ENCODE results near the gene MED28. TPM values are rescaled to one million over a fixed set of nuclear protein-coding genes. Genes with fewer than 3 reads are reported as not detected.
A peak's percentile ranks its signal among the peaks of the same experiment; 100 is the strongest.

MED28 gene
- total and polyA plus RNA-seq, 11 donors: 4.4 to 22.1 (median 15.0) TPM

- ATAC-seq: peak; percentile 62 to 76 (median 70)
- TF ChIP-seq CTCF (IDR thresholded peaks at IDR 0.05) (no peak), POLR2A (IDR thresholded peaks at IDR 0.05) (no peak)
- Histone ChIP-seq H3K27ac (peak overlapping the region; percentile 65 to 92 (median 82)), H3K36me3 (peaks cover 0 to 28% (median 6%) of the 10 kb centered on the region in 9 donors), H3K27me3 (no peaks in the 10 kb centered on the region), H3K4me1 (peaks cover 10 to 45% (median 30%) of the 10 kb centered on the region in 12 donors), H3K4me3 (peak overlapping the region; percentile 73 to 100 (median 83)), H3K9me3 (no peaks in the 10 kb centered on the region)
- DNase-seq: peak in 1 of 5 donors; percentile 32
- 1 to 4% (median 2%) methylated on average over 23 of the region's 23 CpGs for WGBS, 4 donors
- intact Hi-C loops (cut with DNase I): loop anchor here in 7 of 10 donors (1.0 to 10.0 kb wide), 6 partner anchors 31 to 196 kb away; partner anchors contain the start of genes LAP3 (in 6 of the 7), DCAF16 (in 1 of the 7) and NCAPG (in 1 of the 7)
Observed at GRCh38 chr4:17613761-17614415, 553 bp upstream of the MED28 start.

DNA sequence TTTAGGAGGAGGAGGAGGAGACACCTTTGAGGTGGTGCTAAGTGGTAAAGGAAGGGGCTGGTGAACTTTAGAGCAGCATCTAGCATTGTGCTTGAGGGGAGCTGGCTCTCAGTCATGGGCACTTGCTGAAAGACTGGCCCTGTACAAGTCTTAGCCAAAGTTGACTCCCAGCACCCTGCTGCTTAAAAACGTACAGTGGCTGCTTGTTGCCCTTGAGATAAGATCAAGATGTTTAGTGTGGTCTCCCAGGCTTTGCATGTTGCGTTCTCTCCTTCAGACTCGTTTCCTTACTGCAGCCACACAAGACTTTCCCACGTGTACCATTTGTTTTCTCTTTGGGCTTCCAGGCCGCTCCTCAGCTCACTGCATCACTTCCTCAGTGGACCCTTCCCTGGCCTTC lies 1.8 kb downstream of the MED28 start:
- H3K36me3 ChIP-seq: peaks cover 2 to 50% (median 18%) of the 10 kb centered on the region in 9 donors
- TF ChIP-seq POLR2A (IDR thresholded peaks at IDR 0.05) (no peak), CTCF (IDR thresholded peaks at IDR 0.05) (no peak)
- intact Hi-C loops (cut with DNase I): loop anchor here in 3 of 10 donors (5.0 to 10.0 kb wide), 3 partner anchors 34 to 189 kb away; partner anchors contain the start of gene LAP3 (in 1 of the 3)
- H3K4me1 ChIP-seq: peaks cover 14 to 55% (median 37%) of the 10 kb centered on the region in 12 donors
- ATAC-seq (no peak), DNase-seq (no peak)
- H3K4me3 ChIP-seq: peak overlapping the region in 5 of 12 donors; percentile 75 to 100 (median 83)
- no peaks in the 10 kb centered on the region for H3K9me3 ChIP-seq
- WGBS, 4 donors: 59 to 70% (median 64%) methylated on average over 5 of the region's 5 CpGs
- H3K27me3 ChIP-seq: no peaks in the 10 kb centered on the region
- H3K27ac ChIP-seq: no peak overlapping the region

- intact Hi-C loops (cut with DNase I): loop anchor here in 3 of 10 donors (5.0 to 10.0 kb wide), 3 partner anchors 37 to 186 kb away; partner anchors contain the start of gene LAP3 (in 1 of the 3)
- Histone ChIP-seq H3K27me3 (no peaks in the 10 kb centered on the region), H3K9me3 (no peaks in the 10 kb centered on the region), H3K36me3 (peaks cover 2 to 76% (median 44%) of the 10 kb centered on the region in 9 donors), H3K4me3 (no peak overlapping the region), H3K27ac (no peak overlapping the region), H3K4me1 (peaks cover 14 to 48% (median 35%) of the 10 kb centered on the region in 12 donors)
- DNase-seq (no peak), ATAC-seq (no peak)
- no peak for TF ChIP-seq CTCF (IDR thresholded peaks at IDR 0.05)
- no peak for TF ChIP-seq POLR2A (IDR thresholded peaks at IDR 0.05)
- WGBS, 4 donors: 0 to 50% (median 14%) methylated on average over 1 of the region's 1 CpG
Observed at GRCh38 chr4:17618926-17619325, 4.5 kb downstream of the MED28 start.

DNA sequence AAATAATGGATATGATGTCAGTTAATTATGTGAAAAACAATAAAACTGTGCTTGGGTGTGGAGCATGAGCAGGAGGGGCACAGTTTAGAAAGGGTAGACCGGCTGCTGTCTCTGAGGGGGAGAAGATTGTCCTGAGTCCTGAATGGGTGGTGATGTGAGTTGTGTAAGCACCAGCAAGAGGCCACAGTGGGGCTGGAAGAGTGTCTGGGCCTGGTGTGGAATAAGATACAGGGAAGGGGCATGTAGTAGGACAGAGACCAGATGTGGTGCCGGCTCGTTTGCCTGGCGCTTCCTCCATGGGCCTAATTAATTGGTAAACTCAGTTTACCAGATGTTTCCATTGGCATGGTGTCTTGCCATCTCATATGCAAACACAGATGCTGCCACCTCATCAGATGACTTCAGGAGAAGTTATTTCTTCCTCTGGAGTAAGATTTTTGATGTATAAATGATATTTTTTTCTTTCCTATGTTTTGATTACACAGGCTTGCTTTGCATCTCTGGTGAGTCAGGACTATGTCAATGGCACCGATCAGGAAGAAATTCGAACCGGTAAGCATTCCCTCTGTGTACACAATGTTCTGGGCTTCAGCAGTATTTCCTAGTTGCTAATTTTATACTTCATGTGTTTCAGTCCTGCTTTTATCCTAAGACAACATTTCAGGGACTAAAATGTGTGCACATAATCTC lies 5.1 kb downstream of the MED28 start:
- WGBS, 4 donors: 48 to 68% (median 53%) methylated on average over 7 of the region's 7 CpGs
- TF ChIP-seq POLR2A (IDR thresholded peaks at IDR 0.05): no peak
- TF ChIP-seq CTCF (IDR thresholded peaks at IDR 0.05): no peak
- Histone ChIP-seq H3K27ac (no peak overlapping the region), H3K4me1 (peaks cover 14 to 48% (median 35%) of the 10 kb centered on the region in 12 donors), H3K4me3 (no peak overlapping the region), H3K36me3 (peaks cover 2 to 82% (median 51%) of the 10 kb centered on the region in 9 donors), H3K9me3 (no peaks in the 10 kb centered on the region), H3K27me3 (no peaks in the 10 kb centered on the region)
- intact Hi-C loops (cut with DNase I): loop anchor here in 3 of 10 donors (5.0 to 10.0 kb wide), 3 partner anchors 37 to 185 kb away; partner anchors contain the start of gene LAP3 (in 1 of the 3)
- ATAC-seq (peak in 2 of 4 donors; percentile 44), DNase-seq (no peak)
